GM18511 (cell line): ENCODE measurements around the gene GNAS-AS1.

ENCODE experiments used
- ATAC-seq: cut with Tn5 transposase; IDR thresholded peaks from one replicate; pipeline ENCODE4 v1.9.1; 2021; ENCODE audit warnings: mild to moderate bottlenecking, moderate library complexity; ENCODE audit not compliant: unreplicated experiment

The GNAS-AS1 gene

GRCh38 chr20:58850693-58851174 is at the start of gene GNAS-AS1:
TSS of gene GNAS-AS1 (minus strand) at chr20:58850902.
- peak; percentile 92 for ATAC-seq

GRCh38 chr20:58900397-58900796 is 49.7 kb upstream of the GNAS-AS1 start:
- no peak for ATAC-seq

- no peak for ATAC-seq
Observed at GRCh38 chr20:58899512-58899911, 48.8 kb upstream of the GNAS-AS1 start.

- no peak for ATAC-seq
Observed at GRCh38 chr20:58898629-58899408, 48.1 kb upstream of the GNAS-AS1 start.

- ATAC-seq, result no peak
Observed at GRCh38 chr20:58897488-58897887, 46.8 kb upstream of the GNAS-AS1 start.

- no peak for ATAC-seq
Observed at GRCh38 chr20:58896820-58897219, 46.1 kb upstream of the GNAS-AS1 start.

GRCh38 chr20:58895448-58896180 is 44.9 kb upstream of the GNAS-AS1 start:
- no peak for ATAC-seq

- no peak for ATAC-seq
Observed at GRCh38 chr20:58894652-58895447, 44.1 kb upstream of the GNAS-AS1 start.

GRCh38 chr20:58893355-58894120 is 42.8 kb upstream of the GNAS-AS1 start:
- ATAC-seq, result no peak

GRCh38 chr20:58892932-58893224 is 42.2 kb upstream of the GNAS-AS1 start:
- ATAC-seq, result no peak

GRCh38 chr20:58892141-58892931 is 41.6 kb upstream of the GNAS-AS1 start:
- no peak for ATAC-seq

GRCh38 chr20:58891718-58892140 is 41.0 kb upstream of the GNAS-AS1 start:
- no peak for ATAC-seq

- ATAC-seq, result no peak
Observed at GRCh38 chr20:58891086-58891717, 40.5 kb upstream of the GNAS-AS1 start.

- ATAC-seq, result no peak
Observed at GRCh38 chr20:58890518-58891085, 39.9 kb upstream of the GNAS-AS1 start.

GRCh38 chr20:58889798-58890517 is 39.3 kb upstream of the GNAS-AS1 start:
- ATAC-seq, result no peak

- no peak for ATAC-seq
Observed at GRCh38 chr20:58889334-58889760, 38.6 kb upstream of the GNAS-AS1 start.

- peak; percentile 41 for ATAC-seq
Observed at GRCh38 chr20:58888521-58889333, 38.0 kb upstream of the GNAS-AS1 start.

- ATAC-seq, result no peak
Observed at GRCh38 chr20:58888103-58888502, 37.4 kb upstream of the GNAS-AS1 start.
